Measurements from ENCODE around the gene LIG1. TPM values are rescaled to one million over a fixed set of nuclear protein-coding genes. Genes with fewer than 3 reads are reported as not detected.

The LIG1 gene
- total RNA-seq, 2 donors from 2014 or later: 17.4 to 62.0 TPM

- peaks cover 10% of the 10 kb centered on the region for H3K4me1 ChIP-seq
- no peak for ATAC-seq
- no peak for DNase-seq
- H3K9me3 ChIP-seq: no peaks in the 10 kb centered on the region
- H3K4me3 ChIP-seq: no peak overlapping the region
- H3K36me3 ChIP-seq (replicated peaks in 1 of 2; ENCODE audit: insufficient read depth in 1 of 2, low read depth in 2 of 2): peaks cover 2 to 3% of the 10 kb centered on the region in 2 donors
- H3K27me3 ChIP-seq: no peaks in the 10 kb centered on the region
- TF ChIP-seq CTCF (IDR thresholded peaks at IDR 0.05) (no peak), POLR2A (IDR thresholded peaks at IDR 0.05) (no peak)
- intact Hi-C loops (cut with DNase I): no loop called here
- 72 to 74% methylated on average over 6 of the region's 6 CpGs for WGBS, 2 donors
- no peak overlapping the region for H3K27ac ChIP-seq
Measured at GRCh38 chr19:48174445-48175030, 4.4 kb upstream of the LIG1 start.

GRCh38 chr19:48171710-48172109 is 1.6 kb upstream of the LIG1 start:
- intact Hi-C loops (cut with DNase I): no loop called here
- ATAC-seq: no peak
- no peaks in the 10 kb centered on the region for H3K9me3 ChIP-seq
- H3K27me3 ChIP-seq: no peaks in the 10 kb centered on the region
- 90 to 91% methylated on average over 19 to 21 of the region's 37 CpGs for WGBS, 2 donors
- H3K27ac ChIP-seq: no peak overlapping the region
- no peak for DNase-seq
- H3K4me1 ChIP-seq: peaks cover 16% of the 10 kb centered on the region
- TF ChIP-seq CTCF (IDR thresholded peaks at IDR 0.05): no peak
- TF ChIP-seq POLR2A (IDR thresholded peaks at IDR 0.05): no peak
- peaks cover 0 to 3% of the 10 kb centered on the region in 2 donors for H3K36me3 ChIP-seq (replicated peaks in 1 of 2; ENCODE audit: insufficient read depth in 1 of 2, low read depth in 2 of 2)
- H3K4me3 ChIP-seq: no peak overlapping the region

- DNase-seq (no peak), ATAC-seq (no peak)
- peak overlapping the region; percentile 20 to 97 (median 91) for H3K27ac ChIP-seq
- no peaks in the 10 kb centered on the region for H3K27me3 ChIP-seq
- 1 to 3% methylated on average over 15 to 21 of the region's 21 CpGs for WGBS, 2 donors
- peaks cover 0 to 3% of the 10 kb centered on the region in 2 donors for H3K36me3 ChIP-seq (replicated peaks in 1 of 2; ENCODE audit: insufficient read depth in 1 of 2, low read depth in 2 of 2)
- no peaks in the 10 kb centered on the region for H3K9me3 ChIP-seq
- no peak for TF ChIP-seq CTCF (IDR thresholded peaks at IDR 0.05)
- TF ChIP-seq POLR2A (IDR thresholded peaks at IDR 0.05): no peak
- peaks cover 16% of the 10 kb centered on the region for H3K4me1 ChIP-seq
- intact Hi-C loops (cut with DNase I): no loop called here
- peak overlapping the region; percentile 59 to 97 for H3K4me3 ChIP-seq
Measured at GRCh38 chr19:48170817-48171347, 738 bp upstream of the LIG1 start.

GRCh38 chr19:48169578-48169938 is 586 bp downstream of the LIG1 start:
- Histone ChIP-seq H3K27ac (peak overlapping the region; percentile 90 to 98 (median 94)), H3K27me3 (no peaks in the 10 kb centered on the region), H3K4me3 (peak overlapping the region; percentile 59 to 97), H3K36me3 (replicated peaks in 1 of 2; ENCODE audit: insufficient read depth in 1 of 2, low read depth in 2 of 2) (peaks cover 0 to 3% of the 10 kb centered on the region in 2 donors), H3K9me3 (no peaks in the 10 kb centered on the region), H3K4me1 (peaks cover 16% of the 10 kb centered on the region)
- WGBS, 2 donors: 2 to 3% methylated on average over 7 to 11 of the region's 15 CpGs
- TF ChIP-seq CTCF (IDR thresholded peaks at IDR 0.05) (no peak), POLR2A (IDR thresholded peaks at IDR 0.05) (no peak)
- peak; percentile 86 to 89 (median 86) for DNase-seq
- intact Hi-C loops (cut with DNase I): no loop called here
- ATAC-seq: peak; percentile 56

- WGBS, 2 donors: 80 to 84% methylated on average over 5 of the region's 5 CpGs
- H3K4me3 ChIP-seq: no peak overlapping the region
- H3K4me1 ChIP-seq: peaks cover 16% of the 10 kb centered on the region
- peak overlapping the region in 1 of 4 donors; percentile 92 for H3K27ac ChIP-seq
- ATAC-seq: no peak
- H3K27me3 ChIP-seq: no peaks in the 10 kb centered on the region
- DNase-seq: no peak
- no peaks in the 10 kb centered on the region for H3K9me3 ChIP-seq
- intact Hi-C loops (cut with DNase I): no loop called here
- TF ChIP-seq POLR2A (IDR thresholded peaks at IDR 0.05) (no peak), CTCF (IDR thresholded peaks at IDR 0.05) (no peak)
- peaks cover 0 to 3% of the 10 kb centered on the region in 2 donors for H3K36me3 ChIP-seq (replicated peaks in 1 of 2; ENCODE audit: insufficient read depth in 1 of 2, low read depth in 2 of 2)
Measured at GRCh38 chr19:48168689-48169088, 1.5 kb downstream of the LIG1 start.
